HepG2 (cell line): ENCODE measurements around the gene HABP4. TPM values are rescaled to one million over a fixed set of nuclear protein-coding genes. Genes with fewer than 3 reads are reported as not detected.

Experiments used
- NCOR1 ChIP-seq: fragments of 200-600 bp; sonication (generic); IDR thresholded peaks from 2 replicates; pipeline ENCODE4 v1.7.0; 2017; ENCODE audit warnings: antibody characterized with exemption, low read length, borderline replicate concordance
- polyA plus RNA-seq, 8 experiments: library from polyadenylated mRNA; depleted of rRNA in 3 of 8; stranded (reverse) in 7 of 8; unstranded in 1 of 8; fragments of >200 nt; fragmentation: Illumina TruSeq in 4 of 8; extraction: Trizol in 4 of 8; gene quantifications; 2 replicates each; pipeline versions ENCODE4 v1.2.1 to v1.2.3, GENCODE V29; 2011 to 2016; ENCODE audit warnings: low read depth in 4 of 8, missing spikeins in 1 of 8, mixed read lengths in 1 of 8; ENCODE audit not compliant: insufficient read depth in 1 of 8
- total RNA-seq, 5 experiments: library from RNA; depleted of rRNA; stranded (reverse); fragments of >200 nt; fragmentation: Illumina TruSeq; extraction: Trizol; gene quantifications; 2 replicates each; pipeline ENCODE4 v1.2.3, GENCODE V29; 2016; ENCODE audit warnings: low read depth in 1 of 5
- TF ChIP-seq, protein P1 (sequence below): sonication (generic); formaldehyde crosslinking; IDR thresholded peaks from 2 replicates; pipeline ENCODE4 v1.9.0; 2021; ENCODE audit warnings: mild to moderate bottlenecking, missing genetic modification reagents
- TF ChIP-seq, protein P2 (sequence below): fragments of 450-650 bp; IDR thresholded peaks from 2 replicates; pipeline ENCODE4 v1.6.1; 2017; ENCODE audit warnings: mild to moderate bottlenecking
- TF ChIP-seq, protein P3 (sequence below): fragments of 450-650 bp; IDR thresholded peaks from 2 replicates; pipeline ENCODE4 v1.6.1; 2017

The HABP4 gene
- total and polyA plus RNA-seq, 2 of the 13 experiments (the other 11 are each of a cell fraction or from before 2014, with no cell fraction given) = 14.3 to 26.6 TPM

DNA sequence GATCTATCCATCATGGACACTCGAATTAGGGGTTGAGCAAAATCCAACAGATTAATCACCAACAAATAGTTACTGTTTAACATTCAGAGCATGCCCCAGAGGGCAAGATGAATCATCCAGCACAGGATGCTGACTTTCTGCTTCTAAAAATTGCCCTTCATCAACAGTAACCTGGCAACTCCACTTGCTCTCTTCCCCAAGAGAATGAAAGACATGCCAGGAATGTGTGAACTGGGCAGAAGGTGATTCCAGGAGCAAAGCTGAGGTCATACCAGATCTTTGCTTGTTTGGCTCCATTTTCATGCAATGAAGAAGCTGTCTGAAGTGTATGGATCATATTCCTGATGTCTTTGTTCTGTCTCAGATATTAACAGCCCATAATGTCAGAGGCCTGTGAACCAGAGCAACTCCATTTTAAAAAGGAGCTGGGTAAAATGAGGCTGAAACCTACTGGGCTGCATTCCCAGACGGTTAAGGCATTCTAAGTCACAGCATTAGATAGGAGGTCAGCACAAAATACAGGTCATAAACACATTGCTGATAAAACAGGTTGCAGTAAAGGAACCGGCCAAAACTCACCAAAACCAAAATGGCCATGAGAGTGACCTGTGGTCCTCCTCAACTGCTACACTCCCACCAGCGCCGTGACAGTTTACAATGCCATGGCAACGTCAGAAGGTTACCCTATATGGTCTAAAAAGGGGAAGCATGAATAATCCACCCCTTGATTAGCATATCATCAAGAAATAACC is 29.3 kb upstream of the HABP4 start (continued):
- TF ChIP-seq, protein P1, sequence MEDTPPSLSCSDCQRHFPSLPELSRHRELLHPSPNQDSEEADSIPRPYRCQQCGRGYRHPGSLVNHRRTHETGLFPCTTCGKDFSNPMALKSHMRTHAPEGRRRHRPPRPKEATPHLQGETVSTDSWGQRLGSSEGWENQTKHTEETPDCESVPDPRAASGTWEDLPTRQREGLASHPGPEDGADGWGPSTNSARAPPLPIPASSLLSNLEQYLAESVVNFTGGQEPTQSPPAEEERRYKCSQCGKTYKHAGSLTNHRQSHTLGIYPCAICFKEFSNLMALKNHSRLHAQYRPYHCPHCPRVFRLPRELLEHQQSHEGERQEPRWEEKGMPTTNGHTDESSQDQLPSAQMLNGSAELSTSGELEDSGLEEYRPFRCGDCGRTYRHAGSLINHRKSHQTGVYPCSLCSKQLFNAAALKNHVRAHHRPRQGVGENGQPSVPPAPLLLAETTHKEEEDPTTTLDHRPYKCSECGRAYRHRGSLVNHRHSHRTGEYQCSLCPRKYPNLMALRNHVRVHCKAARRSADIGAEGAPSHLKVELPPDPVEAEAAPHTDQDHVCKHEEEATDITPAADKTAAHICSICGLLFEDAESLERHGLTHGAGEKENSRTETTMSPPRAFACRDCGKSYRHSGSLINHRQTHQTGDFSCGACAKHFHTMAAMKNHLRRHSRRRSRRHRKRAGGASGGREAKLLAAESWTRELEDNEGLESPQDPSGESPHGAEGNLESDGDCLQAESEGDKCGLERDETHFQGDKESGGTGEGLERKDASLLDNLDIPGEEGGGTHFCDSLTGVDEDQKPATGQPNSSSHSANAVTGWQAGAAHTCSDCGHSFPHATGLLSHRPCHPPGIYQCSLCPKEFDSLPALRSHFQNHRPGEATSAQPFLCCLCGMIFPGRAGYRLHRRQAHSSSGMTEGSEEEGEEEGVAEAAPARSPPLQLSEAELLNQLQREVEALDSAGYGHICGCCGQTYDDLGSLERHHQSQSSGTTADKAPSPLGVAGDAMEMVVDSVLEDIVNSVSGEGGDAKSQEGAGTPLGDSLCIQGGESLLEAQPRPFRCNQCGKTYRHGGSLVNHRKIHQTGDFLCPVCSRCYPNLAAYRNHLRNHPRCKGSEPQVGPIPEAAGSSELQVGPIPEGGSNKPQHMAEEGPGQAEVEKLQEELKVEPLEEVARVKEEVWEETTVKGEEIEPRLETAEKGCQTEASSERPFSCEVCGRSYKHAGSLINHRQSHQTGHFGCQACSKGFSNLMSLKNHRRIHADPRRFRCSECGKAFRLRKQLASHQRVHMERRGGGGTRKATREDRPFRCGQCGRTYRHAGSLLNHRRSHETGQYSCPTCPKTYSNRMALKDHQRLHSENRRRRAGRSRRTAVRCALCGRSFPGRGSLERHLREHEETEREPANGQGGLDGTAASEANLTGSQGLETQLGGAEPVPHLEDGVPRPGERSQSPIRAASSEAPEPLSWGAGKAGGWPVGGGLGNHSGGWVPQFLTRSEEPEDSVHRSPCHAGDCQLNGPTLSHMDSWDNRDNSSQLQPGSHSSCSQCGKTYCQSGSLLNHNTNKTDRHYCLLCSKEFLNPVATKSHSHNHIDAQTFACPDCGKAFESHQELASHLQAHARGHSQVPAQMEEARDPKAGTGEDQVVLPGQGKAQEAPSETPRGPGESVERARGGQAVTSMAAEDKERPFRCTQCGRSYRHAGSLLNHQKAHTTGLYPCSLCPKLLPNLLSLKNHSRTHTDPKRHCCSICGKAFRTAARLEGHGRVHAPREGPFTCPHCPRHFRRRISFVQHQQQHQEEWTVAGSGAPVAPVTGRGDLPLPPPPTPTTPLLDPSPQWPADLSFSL (CRISPR knock-in tag) = no peak
- TF ChIP-seq, protein P2, sequence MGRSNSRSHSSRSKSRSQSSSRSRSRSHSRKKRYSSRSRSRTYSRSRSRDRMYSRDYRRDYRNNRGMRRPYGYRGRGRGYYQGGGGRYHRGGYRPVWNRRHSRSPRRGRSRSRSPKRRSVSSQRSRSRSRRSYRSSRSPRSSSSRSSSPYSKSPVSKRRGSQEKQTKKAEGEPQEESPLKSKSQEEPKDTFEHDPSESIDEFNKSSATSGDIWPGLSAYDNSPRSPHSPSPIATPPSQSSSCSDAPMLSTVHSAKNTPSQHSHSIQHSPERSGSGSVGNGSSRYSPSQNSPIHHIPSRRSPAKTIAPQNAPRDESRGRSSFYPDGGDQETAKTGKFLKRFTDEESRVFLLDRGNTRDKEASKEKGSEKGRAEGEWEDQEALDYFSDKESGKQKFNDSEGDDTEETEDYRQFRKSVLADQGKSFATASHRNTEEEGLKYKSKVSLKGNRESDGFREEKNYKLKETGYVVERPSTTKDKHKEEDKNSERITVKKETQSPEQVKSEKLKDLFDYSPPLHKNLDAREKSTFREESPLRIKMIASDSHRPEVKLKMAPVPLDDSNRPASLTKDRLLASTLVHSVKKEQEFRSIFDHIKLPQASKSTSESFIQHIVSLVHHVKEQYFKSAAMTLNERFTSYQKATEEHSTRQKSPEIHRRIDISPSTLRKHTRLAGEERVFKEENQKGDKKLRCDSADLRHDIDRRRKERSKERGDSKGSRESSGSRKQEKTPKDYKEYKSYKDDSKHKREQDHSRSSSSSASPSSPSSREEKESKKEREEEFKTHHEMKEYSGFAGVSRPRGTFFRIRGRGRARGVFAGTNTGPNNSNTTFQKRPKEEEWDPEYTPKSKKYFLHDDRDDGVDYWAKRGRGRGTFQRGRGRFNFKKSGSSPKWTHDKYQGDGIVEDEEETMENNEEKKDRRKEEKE = no peak
- TF ChIP-seq NCOR1 = peak; percentile 35; the same call in 1 of the 2 replicates
- TF ChIP-seq, protein P3, sequence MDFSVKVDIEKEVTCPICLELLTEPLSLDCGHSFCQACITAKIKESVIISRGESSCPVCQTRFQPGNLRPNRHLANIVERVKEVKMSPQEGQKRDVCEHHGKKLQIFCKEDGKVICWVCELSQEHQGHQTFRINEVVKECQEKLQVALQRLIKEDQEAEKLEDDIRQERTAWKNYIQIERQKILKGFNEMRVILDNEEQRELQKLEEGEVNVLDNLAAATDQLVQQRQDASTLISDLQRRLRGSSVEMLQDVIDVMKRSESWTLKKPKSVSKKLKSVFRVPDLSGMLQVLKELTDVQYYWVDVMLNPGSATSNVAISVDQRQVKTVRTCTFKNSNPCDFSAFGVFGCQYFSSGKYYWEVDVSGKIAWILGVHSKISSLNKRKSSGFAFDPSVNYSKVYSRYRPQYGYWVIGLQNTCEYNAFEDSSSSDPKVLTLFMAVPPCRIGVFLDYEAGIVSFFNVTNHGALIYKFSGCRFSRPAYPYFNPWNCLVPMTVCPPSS = no peak
